Adipocyte (in vitro differentiated cells): ENCODE results near the gene TRRAP.
A peak's percentile ranks its signal among the peaks of the same experiment; 100 is the strongest.

ENCODE experiments used
- DNase-seq: peaks from one replicate; pipeline ENCODE4 v3.0.0-alpha.2; 2015; ENCODE audit warnings: low read depth
- H3K27me3 ChIP-seq: replicated peaks from 2 replicates; pipeline ENCODE4 v1.7.0; 2013; ENCODE audit warnings: mild to moderate bottlenecking, low read length, moderate library complexity; ENCODE audit not compliant: control insufficient read depth, insufficient read depth
- H3K36me3 ChIP-seq: 2 replicates; pipeline ENCODE4 v1.7.0; 2013; ENCODE audit warnings: low read length, mild to moderate bottlenecking, moderate library complexity; ENCODE audit not compliant: control insufficient read depth, insufficient read depth, severe bottlenecking
- H3K4me1 ChIP-seq: 2 replicates; pipeline ENCODE4 v1.7.0; 2013; ENCODE audit warnings: mild to moderate bottlenecking, low read length, moderate library complexity; ENCODE audit not compliant: control insufficient read depth, insufficient read depth
- H3K4me3 ChIP-seq: 2 replicates; pipeline ENCODE4 v1.7.0; 2013; ENCODE audit warnings: mild to moderate bottlenecking, low read length, moderate library complexity
- H3K9ac ChIP-seq: 2 replicates; pipeline ENCODE4 v1.7.0; 2013; ENCODE audit warnings: mild to moderate bottlenecking, low read length, moderate library complexity
- H3K9me3 ChIP-seq: 2 replicates; pipeline ENCODE4 v1.7.0; 2013; ENCODE audit warnings: mild to moderate bottlenecking, low read length, moderate library complexity; ENCODE audit not compliant: control insufficient read depth

Gene TRRAP

DNA sequence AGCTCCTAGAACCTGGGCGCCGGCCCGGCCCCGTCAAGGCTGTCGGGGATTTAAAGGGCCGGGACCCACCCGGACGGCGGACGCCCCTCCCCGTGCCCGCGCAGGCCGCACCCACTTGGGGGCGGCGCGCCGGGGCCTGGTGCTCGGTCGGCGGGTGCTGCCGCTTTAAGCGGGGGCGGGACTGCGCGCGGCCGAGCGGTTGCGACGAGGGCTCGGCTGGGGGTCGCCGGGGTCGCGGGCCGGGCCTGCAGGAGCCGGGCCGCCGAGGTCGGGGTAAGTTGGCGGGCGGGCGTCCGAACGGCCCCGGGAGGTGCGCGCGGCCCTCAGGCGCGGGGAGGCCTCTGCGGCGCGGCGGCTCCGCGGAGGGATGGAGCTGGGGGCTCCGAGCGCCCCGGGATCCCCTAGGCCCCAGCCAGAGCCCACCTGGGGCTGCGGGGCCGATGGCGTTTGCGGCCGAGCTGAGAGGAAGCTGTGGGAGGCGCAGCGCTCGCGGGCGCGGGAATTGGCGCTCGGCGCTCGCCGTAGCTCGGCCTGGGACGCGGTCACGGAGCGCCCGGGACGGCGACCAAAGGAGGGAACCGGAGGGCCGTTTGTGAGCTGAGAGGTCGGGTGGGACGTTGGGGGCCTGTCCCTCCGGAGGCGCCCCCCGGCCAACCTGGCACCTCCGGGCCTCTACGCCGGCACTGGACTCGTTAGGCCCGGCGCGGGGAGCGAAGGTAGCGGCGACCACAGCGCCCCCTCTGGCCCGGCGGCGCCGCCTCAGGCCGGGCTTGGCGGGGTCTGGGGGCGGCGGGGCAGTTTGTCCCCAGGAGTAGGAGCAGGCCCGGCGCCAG is at the start of gene TRRAP:
Gene TRRAP (plus strand): TSS at position 168 of the 833 bp plus-strand sequence. CDS start 2,619 bp downstream, outside the sequence.
- DNase-seq, result peak; percentile 89
- Histone ChIP-seq H3K4me1 (peaks cover 14% of the 10 kb centered on the region), H3K9me3 (no peaks in the 10 kb centered on the region), H3K36me3 (peaks cover 22% of the 10 kb centered on the region), H3K9ac (peak within 1 kb of the TSS; percentile 95), H3K27me3 (no peaks in the 10 kb centered on the region), H3K4me3 (peak within 1 kb of the TSS; percentile 97)

GRCh38 chr7:98830972-98831548 is 47.3 kb upstream of the TRRAP start:
- DNase-seq, result no peak
- H3K27me3 ChIP-seq, result peaks cover 41% of the 10 kb centered on the region
- no peaks in the 10 kb centered on the region for H3K36me3 ChIP-seq

GRCh38 chr7:98831641-98832221 is 46.6 kb upstream of the TRRAP start:
- Histone ChIP-seq H3K9ac (no peak overlapping the region), H3K9me3 (no peaks in the 10 kb centered on the region), H3K27me3 (peaks cover 41% of the 10 kb centered on the region), H3K36me3 (no peaks in the 10 kb centered on the region), H3K4me3 (no peak overlapping the region), H3K4me1 (peaks cover 3% of the 10 kb centered on the region)
- DNase-seq, result peak; percentile 41

More at GRCh38 chr7:98830972-98831548, 47.3 kb upstream of the TRRAP start:
- Histone ChIP-seq H3K4me1 (peaks cover 6% of the 10 kb centered on the region), H3K9ac (no peak overlapping the region), H3K9me3 (no peaks in the 10 kb centered on the region), H3K4me3 (no peak overlapping the region)

DNA sequence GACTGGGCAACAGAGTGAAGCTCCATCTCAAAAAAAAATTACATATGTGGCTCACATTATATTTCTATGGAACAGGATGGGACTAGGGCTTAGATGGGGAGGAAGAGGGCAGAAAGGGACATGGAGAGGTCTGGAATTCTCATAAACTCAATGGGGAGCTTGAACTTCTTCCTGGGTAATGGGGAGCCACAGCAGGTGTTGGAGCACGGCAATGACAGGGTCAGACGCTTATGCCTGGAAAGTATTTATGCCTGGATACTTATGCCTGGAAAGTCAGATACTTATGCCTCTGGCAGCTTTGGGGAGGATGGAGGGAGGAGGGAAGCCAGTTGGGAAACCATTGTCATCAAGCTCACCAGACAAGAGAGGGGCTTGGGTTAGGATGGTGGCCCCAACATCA is 45.3 kb upstream of the TRRAP start:
- no peaks in the 10 kb centered on the region for H3K4me1 ChIP-seq
- H3K9ac ChIP-seq, result no peak overlapping the region
- H3K9me3 ChIP-seq, result no peaks in the 10 kb centered on the region
- H3K27me3 ChIP-seq, result peaks cover 41% of the 10 kb centered on the region
- no peak for DNase-seq
- H3K4me3 ChIP-seq, result no peak overlapping the region
- no peaks in the 10 kb centered on the region for H3K36me3 ChIP-seq

GRCh38 chr7:98834949-98835348 is 43.4 kb upstream of the TRRAP start:
- no peak overlapping the region for H3K4me3 ChIP-seq
- H3K27me3 ChIP-seq, result peaks cover 30% of the 10 kb centered on the region
- H3K9me3 ChIP-seq, result no peaks in the 10 kb centered on the region
- no peaks in the 10 kb centered on the region for H3K4me1 ChIP-seq
- H3K9ac ChIP-seq, result no peak overlapping the region
- no peaks in the 10 kb centered on the region for H3K36me3 ChIP-seq
- DNase-seq, result no peak

DNA sequence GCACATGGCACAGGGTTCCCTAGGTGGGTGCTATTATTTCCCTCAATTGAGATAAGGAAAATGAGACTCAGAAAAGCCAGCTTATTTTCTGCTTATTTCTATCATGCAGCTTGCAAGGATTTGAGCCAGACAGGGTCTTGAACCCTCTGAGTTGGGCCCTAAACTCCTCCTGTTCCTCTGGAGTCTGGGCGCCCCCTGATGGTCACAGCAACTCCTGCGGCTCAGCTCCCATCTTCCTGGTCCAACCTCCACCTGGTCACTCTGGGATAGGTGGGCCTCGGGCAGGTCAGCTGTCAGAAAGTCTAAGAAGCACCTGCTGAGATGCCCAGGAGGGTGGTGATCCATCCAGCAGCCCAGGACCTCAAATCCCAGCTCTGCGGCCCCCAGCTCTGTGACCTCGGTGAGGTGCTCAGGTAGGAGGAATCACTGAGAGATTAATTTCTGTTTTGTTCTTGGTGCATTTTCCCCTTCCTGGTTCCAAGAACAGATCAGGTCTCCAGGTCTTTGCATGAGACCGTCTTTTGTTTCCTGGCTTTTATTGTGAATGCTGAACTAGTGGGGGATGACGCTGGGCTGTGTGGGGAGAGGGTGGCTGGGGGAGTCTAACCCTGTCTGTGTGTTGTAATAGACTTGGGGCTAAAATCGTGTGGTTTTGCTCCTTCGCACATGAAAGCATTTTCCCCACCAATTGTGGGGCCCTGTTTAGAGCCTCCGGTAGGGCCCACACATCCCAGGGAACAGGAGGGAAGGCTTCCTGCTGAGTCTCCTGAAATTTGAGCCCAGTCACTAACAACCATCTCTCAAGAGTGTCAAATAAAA is 41.3 kb upstream of the TRRAP start:
- H3K36me3 ChIP-seq, result no peaks in the 10 kb centered on the region
- H3K27me3 ChIP-seq, result peaks cover 30% of the 10 kb centered on the region
- H3K9me3 ChIP-seq, result no peaks in the 10 kb centered on the region
- no peak overlapping the region for H3K4me3 ChIP-seq
- H3K4me1 ChIP-seq, result peaks cover 15% of the 10 kb centered on the region
- DNase-seq, result peak; percentile 34
- H3K9ac ChIP-seq, result no peak overlapping the region

DNA sequence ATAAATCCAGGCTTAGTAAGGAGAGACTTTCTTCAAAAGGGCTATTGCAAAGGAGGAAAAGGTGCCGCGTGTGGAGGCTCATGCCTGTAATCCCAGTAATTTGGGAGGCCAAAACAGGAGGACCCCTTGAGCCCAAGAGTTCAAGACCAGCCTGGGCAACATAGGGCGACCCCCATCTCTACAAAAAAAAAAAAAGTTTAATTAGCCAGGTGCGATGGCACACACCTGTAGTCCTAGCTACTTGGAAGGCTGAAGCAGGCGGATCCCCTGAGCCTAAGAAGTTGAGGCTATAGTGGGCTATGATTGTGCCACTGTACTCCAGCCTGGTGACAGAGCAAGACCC is 40.7 kb upstream of the TRRAP start:
- Histone ChIP-seq H3K4me1 (peaks cover 15% of the 10 kb centered on the region), H3K36me3 (no peaks in the 10 kb centered on the region), H3K27me3 (peaks cover 30% of the 10 kb centered on the region), H3K9me3 (no peaks in the 10 kb centered on the region), H3K4me3 (no peak overlapping the region), H3K9ac (no peak overlapping the region)
- no peak for DNase-seq

- DNase-seq, result no peak
- Histone ChIP-seq H3K36me3 (no peaks in the 10 kb centered on the region), H3K9me3 (no peaks in the 10 kb centered on the region), H3K9ac (no peak overlapping the region), H3K27me3 (peaks cover 14% of the 10 kb centered on the region), H3K4me1 (peaks cover 15% of the 10 kb centered on the region), H3K4me3 (no peak overlapping the region)
These were observed 38.2 kb upstream of the TRRAP start for GRCh38 chr7:98840096-98840495.

DNA sequence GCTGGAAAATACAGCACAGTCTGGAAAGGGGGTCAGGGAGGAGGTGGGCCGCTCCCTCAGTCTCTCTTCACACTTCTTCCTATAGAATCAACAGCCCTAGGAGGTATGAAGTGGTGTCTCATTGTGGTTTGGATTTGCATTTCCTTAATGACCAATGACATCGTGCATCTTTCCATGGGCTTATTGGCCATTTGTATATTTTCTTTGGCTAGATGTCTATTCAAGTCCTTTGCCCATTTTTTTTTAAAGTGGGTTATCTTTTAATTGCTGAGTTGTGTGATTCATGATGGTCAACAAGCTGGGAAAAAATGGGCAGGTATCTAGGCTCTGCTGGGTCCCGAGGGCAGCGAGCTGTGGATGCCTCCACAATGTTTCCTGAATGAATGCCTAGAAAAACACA is 37.6 kb upstream of the TRRAP start:
- H3K4me3 ChIP-seq, result no peak overlapping the region
- peaks cover 11% of the 10 kb centered on the region for H3K27me3 ChIP-seq
- H3K36me3 ChIP-seq, result no peaks in the 10 kb centered on the region
- no peak overlapping the region for H3K9ac ChIP-seq
- H3K4me1 ChIP-seq, result peaks cover 15% of the 10 kb centered on the region
- DNase-seq, result no peak
- H3K9me3 ChIP-seq, result no peaks in the 10 kb centered on the region

DNA sequence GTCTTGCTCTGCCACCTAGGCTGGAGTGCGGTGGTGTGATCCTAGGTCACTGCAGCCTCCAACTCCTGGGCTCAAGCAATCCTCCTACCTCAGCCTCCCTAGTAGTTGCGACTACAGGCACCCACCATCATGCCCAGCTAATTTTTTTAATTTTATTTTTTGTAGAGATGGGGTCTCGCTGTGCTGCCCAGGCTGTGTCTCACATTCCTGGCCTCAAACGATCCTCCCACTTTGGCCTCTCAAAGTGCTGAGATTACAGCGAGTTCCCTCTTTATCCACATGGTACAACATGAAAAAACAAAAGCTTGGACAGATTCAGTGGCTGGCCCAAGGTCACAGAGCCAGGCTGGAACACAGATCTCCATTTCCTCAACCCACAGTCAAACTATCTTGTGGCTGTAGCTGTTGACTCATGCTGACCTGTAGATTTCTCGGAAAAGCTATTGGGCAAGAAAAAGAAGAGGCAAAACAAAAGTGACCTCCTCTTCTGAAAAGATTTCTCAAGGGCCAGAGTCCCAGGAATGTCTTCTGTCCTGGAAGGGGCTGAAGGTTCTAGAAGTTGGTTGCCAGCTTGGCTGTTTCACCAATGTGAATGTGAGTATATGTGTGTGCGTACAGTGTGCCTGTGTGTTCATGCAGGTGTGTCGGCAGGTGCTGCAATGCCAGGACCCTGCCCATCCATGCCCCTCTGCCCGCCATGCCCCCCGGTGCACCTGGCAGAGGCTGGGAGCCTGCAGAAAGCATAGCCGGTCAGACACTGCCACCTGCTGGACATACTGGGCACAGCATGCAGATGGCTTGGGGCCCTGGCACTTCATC is 36.9 kb upstream of the TRRAP start:
- peak; percentile 75 for DNase-seq
- no peak overlapping the region for H3K9ac ChIP-seq
- no peak overlapping the region for H3K4me3 ChIP-seq
- peaks cover 7% of the 10 kb centered on the region for H3K27me3 ChIP-seq
- no peaks in the 10 kb centered on the region for H3K36me3 ChIP-seq
- no peaks in the 10 kb centered on the region for H3K9me3 ChIP-seq
- peaks cover 15% of the 10 kb centered on the region for H3K4me1 ChIP-seq
